HFFc6 (cell line): Measurements from ENCODE around the gene PPDPF. TPM values are rescaled to one million over a fixed set of nuclear protein-coding genes. Genes with fewer than 3 reads are reported as not detected.

Source experiments
- DNase-seq: peaks from one replicate; pipeline ENCODE4 v3.0.0-alpha.2; 2018
- H3K27ac Mint-ChIP-seq: 2 replicates; pipeline ENCODE4 v1.8.0; 2020; ENCODE audit warnings: mild to moderate bottlenecking, mixed read lengths
- H3K27me3 Mint-ChIP-seq: 2 replicates; pipeline ENCODE4 v1.8.0; 2021; ENCODE audit warnings: mild to moderate bottlenecking, moderate library complexity, mixed read lengths; ENCODE audit not compliant: insufficient read depth
- H3K36me3 Mint-ChIP-seq: 2 replicates; pipeline ENCODE4 v1.8.0; 2021; ENCODE audit warnings: low read depth, mixed read lengths
- H3K4me1 Mint-ChIP-seq: 2 replicates; pipeline ENCODE4 v1.8.0; 2020; ENCODE audit warnings: low read depth, mixed read lengths
- H3K4me3 Mint-ChIP-seq: 2 replicates; pipeline ENCODE4 v1.8.0; 2020; ENCODE audit warnings: mild to moderate bottlenecking, moderate library complexity, mixed read lengths
- H3K9me3 Mint-ChIP-seq: 2 replicates; pipeline ENCODE4 v1.8.0; 2020; ENCODE audit warnings: mild to moderate bottlenecking, mixed read lengths
- CTCF ChIP-seq: fragments of 200-600 bp; sonication (generic); IDR thresholded peaks from 2 replicates; pipeline ENCODE4 v1.5.0; 2021; ENCODE audit warnings: antibody characterized with exemption, mild to moderate bottlenecking
- total RNA-seq, 6 experiments: library from RNA; stranded (reverse); fragmentation: NEBNext Ultra II Directional; extraction: Animal tissue kit (Norgen Biotek cat#: 25700); gene quantifications; 2 replicates in 1 of 6; 3 replicates in 5 of 6; pipeline ENCODE4 v1.2.3, GENCODE V29; 2021

PPDPF gene
- total RNA-seq, 6 experiments from 2014 or later, result 388 to 518 (median 443) TPM

GRCh38 chr20:63500151-63500901 lies 20.2 kb upstream of the PPDPF start:
- no peaks in the 10 kb centered on the region for H3K4me1 Mint-ChIP-seq

GRCh38 chr20:63500902-63501817 lies 19.4 kb upstream of the PPDPF start:
- Mint-ChIP-seq H3K27me3 (peaks cover 17% of the 10 kb centered on the region), H3K4me3 (no peak overlapping the region), H3K9me3 (peaks cover 14% of the 10 kb centered on the region; the same call in 1 of the 2 replicates), H3K4me1 (no peaks in the 10 kb centered on the region), H3K36me3 (no peaks in the 10 kb centered on the region), H3K27ac (no peak overlapping the region)
- TF ChIP-seq CTCF, result no peak
- no peak for DNase-seq

More at GRCh38 chr20:63500151-63500901, 20.2 kb upstream of the PPDPF start:
- H3K27me3 Mint-ChIP-seq, result peaks cover 17% of the 10 kb centered on the region
- no peak overlapping the region for H3K4me3 Mint-ChIP-seq
- H3K27ac Mint-ChIP-seq, result no peak overlapping the region
- TF ChIP-seq CTCF, result no peak
- H3K36me3 Mint-ChIP-seq, result no peaks in the 10 kb centered on the region
- DNase-seq, result no peak
- H3K9me3 Mint-ChIP-seq, result peaks cover 14% of the 10 kb centered on the region; the same call in 1 of the 2 replicates

GRCh38 chr20:63501818-63502670 lies 18.5 kb upstream of the PPDPF start:
- Mint-ChIP-seq H3K9me3 (peaks cover 14% of the 10 kb centered on the region; the same call in 1 of the 2 replicates), H3K27me3 (peaks cover 21% of the 10 kb centered on the region), H3K4me3 (no peak overlapping the region), H3K36me3 (no peaks in the 10 kb centered on the region), H3K27ac (no peak overlapping the region), H3K4me1 (no peaks in the 10 kb centered on the region)
- DNase-seq, result peak; percentile 12
- TF ChIP-seq CTCF, result no peak

- H3K27ac Mint-ChIP-seq, result no peak overlapping the region
- H3K27me3 Mint-ChIP-seq, result peaks cover 23% of the 10 kb centered on the region
- no peak overlapping the region for H3K4me3 Mint-ChIP-seq
- H3K36me3 Mint-ChIP-seq, result no peaks in the 10 kb centered on the region
- H3K9me3 Mint-ChIP-seq, result peaks cover 14% of the 10 kb centered on the region; the same call in 1 of the 2 replicates
- DNase-seq, result no peak
- TF ChIP-seq CTCF, result no peak
- H3K4me1 Mint-ChIP-seq, result no peaks in the 10 kb centered on the region
Measured at GRCh38 chr20:63502671-63503172, 17.8 kb upstream of the PPDPF start.

- H3K4me1 Mint-ChIP-seq, result no peaks in the 10 kb centered on the region
- peaks cover 14% of the 10 kb centered on the region; the same call in 1 of the 2 replicates for H3K9me3 Mint-ChIP-seq
- TF ChIP-seq CTCF, result no peak
- H3K27me3 Mint-ChIP-seq, result peaks cover 23% of the 10 kb centered on the region
- no peaks in the 10 kb centered on the region for H3K36me3 Mint-ChIP-seq
- no peak overlapping the region for H3K4me3 Mint-ChIP-seq
- no peak overlapping the region for H3K27ac Mint-ChIP-seq
- no peak for DNase-seq
Measured at GRCh38 chr20:63503524-63503923, 17.0 kb upstream of the PPDPF start.
